Stimulated activated CD4-positive, alpha-beta T cell treated with anti-CD3 and anti-CD28 coated beads, Interleukin-15, amount 100 ng/mL, for 1 hour (primary cell): ENCODE data around the gene SPECC1.
"Not testable (repeated sequence)": the region's sequence is repeated elsewhere in the genome, so short reads cannot be mapped to it uniquely, and the experiment has no call there.

Experiments used
- DNase-seq, 2 donors: peaks; one replicate each; pipeline ENCODE4 v3.0.0-alpha.2; 2020; ENCODE audit warnings: low read depth in 1 of 2, low spot score in 1 of 2

The SPECC1 gene

DNA sequence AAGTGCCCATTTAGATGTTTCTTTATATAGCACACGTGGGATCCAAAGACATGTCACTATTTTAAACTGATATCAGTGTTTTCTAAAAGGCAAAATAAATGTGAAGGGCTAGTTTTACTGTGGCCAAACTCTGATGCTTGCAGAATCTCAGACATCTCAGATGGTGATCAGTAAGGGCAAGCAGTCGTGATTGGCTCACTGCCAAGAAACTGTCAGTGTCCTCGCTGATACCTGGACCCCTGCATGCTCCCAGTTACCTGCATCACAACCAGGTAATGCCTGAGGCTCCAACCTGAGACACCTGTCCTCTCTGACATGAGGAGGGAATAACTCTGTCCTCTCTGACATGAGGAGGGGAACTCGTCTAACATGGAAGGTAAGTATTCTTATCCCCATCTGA is 114.0 kb downstream of the SPECC1 start:
- no peak for DNase-seq

DNA sequence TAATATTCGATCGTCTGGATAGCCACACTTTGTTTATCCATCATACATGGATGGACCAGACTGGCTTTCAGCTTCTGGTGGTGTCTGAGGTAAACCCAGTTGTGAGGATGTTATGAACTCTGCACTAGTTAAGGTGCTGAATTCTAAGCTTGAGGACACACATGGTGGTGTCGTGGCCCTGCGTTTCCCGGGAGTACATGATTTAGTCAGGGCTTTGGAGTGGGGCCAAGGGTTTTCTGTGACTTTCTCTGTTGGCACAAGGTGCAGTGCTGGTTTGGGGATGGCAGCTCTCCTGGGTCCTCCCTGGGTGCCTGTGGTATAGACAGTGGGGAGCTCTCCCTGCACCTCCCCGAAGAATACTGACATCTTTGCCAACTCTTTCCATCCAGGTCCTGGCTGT is 116.6 kb downstream of the SPECC1 start:
- DNase-seq, result no peak

DNA sequence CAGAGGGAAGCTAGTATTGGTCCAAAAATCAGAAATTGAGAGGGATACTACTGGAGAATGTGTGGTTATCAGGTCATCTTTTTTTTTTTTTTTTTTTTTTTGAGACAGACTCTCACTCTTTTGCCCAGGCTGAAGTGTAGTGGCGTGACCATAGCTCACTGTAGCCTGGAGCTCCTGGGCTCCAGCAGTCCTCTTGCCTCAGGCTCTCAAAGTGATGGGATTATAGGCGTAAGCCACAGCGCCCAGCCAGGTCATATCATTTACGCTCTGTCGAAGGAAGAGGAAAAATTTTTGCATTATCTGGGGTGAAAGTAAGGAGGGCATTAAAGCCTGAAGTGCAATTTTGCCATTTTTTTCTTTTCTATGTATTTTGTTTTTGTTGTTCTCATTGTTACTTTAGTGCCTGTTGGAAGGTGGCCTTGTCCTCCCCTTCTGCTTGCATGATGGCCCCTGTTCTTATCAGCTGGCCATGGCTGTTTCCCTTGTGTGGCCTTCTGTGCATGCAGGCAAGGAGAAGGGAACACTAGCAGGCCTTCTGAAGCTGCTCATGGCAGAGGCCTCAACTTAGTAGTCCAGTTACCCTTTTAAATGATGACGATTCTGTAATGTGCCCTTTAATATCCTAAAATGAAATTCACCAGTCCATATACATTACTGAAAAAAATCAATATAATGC is 118.3 kb downstream of the SPECC1 start:
- no peak for DNase-seq

DNA sequence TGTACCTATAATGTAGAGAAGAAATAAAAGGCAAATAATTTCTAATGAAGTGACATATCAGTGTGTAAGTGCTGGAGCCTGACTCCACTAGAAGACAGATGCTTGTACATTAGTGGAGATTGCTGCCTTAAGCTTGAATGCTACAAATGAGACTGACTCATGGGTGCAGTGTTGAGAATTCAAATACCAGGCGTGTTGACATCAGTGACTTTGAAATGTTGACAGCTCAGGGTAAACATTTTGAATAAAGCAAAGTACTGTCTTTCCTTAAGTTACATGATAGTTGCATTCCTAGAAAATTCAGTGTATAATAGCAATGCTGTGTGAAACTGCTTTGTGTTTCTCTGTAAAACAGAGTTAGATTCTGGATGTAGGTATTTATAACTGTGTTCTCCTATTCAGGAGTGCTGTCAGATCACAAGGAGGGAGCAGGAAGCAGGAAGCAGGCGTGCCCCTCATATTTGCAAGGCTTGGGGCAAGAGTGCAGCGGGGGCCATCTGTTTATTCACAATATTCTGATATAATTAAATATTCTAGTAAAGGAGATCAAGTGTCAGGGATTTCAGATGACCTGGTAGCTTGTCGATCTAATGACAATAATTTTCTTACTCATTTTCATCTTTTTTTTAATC is 119.0 kb downstream of the SPECC1 start:
- DNase-seq, result no peak

DNA sequence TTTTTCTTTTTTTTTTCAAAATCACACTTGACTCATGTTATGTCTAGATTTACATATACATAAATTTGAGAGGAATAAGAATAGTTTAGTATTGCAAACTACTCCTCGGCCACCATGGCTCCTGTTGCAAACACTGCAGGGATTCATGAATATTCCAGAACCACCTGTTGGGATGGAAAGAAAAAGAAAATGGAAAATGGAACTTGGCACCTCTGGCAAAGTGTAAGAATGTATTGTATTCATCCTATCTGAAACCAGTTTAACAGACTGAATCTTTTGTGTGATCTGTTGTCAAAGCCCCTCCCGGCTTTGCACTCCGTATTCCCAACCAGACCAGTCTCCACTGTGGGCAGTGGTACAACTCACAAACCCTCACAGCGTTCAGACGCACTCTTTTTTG is 124.4 kb downstream of the SPECC1 start:
- DNase-seq, result no peak

DNA sequence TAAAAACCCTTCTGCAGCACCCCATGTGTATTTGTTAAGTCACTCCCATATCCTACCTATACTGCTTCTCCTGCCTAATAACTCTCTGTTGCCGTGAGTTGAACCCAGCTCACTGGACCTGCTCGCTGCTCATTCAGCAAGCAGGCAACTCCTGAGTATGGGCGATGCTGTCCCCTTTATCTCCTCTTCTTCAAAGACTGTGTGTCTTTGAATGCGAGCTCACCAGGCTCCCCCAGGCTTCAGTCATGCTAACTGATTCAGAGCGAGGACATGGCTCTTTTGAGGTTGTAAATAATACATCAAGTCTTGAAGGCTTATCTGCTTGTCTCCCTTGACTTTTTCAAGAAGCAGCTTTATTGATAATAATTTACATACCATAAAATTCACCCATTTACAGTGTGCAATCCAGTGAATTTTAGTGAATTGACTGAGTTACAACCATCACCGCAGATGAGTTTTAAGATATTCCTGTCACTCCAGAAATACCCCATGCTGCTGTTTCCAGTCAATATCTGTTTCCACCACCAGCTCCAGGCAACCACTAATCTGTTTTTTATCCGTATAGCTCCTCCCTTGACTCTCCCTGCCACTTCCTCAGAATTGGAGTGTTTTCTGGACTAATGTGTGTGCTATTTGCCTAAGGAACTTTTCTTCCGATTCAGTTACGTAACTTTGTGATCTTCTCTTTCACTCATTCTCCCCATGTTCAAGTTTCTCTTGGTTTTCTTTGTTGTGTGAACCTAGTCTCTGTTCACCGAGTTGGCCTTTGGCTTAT is 132.2 kb downstream of the SPECC1 start:
- DNase-seq, result no peak

DNA sequence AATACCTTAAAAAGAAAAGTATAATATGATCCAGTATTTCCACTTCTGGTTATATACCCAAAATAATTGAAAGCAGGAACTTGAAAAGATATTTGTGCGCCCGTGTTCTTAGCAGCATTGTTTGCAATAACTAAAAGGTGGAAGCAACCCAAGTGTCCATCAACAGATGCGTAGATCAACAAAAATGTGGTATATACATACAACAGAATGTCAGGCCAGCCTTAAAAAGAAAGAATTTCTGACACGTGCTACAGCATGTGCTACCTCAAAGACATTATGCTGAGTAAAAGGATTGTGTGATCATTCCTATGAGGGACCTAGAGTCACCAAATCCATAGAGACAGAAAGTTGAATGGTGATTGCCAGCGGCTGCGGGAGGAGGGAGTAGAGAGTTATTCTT is 133.1 kb downstream of the SPECC1 start:
- DNase-seq, result no peak

DNA sequence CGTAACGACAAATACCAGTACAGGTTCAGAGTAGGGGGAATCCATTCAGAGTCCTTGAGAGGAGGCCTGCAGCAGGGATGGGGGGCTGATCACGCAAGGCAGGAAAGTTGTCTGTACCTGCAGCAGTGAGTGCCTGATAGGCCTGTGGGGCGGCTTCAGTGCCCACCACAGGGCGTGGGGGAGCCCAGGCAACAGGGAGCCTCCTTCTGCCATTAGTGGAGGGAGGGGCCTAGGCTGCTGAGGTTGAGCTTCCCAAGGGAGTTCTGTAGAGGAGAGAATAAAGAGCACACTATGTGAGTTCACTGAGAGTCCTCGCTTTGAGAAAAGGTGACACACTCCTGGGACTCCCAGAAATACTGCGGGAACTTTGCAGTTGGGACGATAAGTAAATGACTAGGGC is 134.6 kb downstream of the SPECC1 start:
- DNase-seq, result no peak

DNA sequence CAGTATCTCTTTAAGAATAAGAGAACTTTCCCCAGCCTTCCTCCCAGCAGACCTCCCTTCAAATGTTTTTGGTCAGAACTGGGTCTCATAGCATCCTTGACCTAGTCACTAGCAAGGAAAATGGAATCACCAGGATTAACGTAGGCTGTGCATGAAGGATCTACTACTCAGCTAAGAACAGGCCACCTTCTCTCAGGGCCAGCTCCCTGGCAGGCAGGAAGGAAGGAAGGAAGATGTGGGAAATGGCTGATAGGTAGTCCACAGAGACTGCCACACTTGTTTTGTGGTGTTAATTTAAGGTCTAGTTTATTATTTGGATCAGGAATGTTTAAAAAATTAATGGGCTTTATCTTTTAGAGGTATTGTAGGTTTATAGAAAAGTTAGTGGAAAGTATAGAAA is 136.4 kb downstream of the SPECC1 start:
- DNase-seq, result no peak

DNA sequence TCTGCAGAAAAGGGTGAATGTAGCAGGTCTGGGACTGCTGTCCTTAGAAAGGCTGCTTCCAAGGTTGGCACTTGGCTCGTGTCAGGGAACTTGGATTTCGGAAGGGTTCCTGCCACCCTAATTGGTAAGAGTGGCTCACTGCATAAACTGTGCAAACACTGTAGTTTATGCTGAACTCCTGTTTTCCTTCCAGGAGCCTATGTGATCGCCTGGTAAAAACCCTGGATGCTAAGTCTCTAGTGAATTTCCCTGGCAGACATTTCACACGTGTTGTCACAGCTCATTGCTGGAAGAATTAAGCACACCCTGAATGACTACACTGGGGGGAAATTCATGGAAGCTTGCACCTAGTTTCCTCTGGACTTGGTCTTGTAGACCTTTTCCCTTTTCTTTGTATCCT is 140.1 kb downstream of the SPECC1 start:
- no peak for DNase-seq

DNA sequence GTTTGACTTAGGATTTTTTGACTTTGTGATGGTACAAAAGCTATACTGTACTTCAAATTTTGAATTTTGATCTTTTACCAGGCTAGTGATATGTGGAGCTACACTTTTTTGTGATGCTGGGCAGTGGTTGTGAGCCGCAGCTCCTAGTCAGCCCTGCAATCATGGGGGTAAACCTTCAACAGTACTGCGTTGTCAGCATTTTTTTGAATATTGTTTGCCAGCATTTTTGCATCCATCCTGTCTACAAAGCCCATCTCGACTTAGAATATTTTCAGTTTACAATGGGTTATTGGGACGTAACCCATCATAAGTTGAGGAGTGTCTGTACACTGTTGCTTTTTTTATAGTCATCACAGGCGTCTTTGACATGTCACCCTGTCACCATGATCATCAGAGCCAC is 142.0 kb downstream of the SPECC1 start:
- no peak for DNase-seq

DNA sequence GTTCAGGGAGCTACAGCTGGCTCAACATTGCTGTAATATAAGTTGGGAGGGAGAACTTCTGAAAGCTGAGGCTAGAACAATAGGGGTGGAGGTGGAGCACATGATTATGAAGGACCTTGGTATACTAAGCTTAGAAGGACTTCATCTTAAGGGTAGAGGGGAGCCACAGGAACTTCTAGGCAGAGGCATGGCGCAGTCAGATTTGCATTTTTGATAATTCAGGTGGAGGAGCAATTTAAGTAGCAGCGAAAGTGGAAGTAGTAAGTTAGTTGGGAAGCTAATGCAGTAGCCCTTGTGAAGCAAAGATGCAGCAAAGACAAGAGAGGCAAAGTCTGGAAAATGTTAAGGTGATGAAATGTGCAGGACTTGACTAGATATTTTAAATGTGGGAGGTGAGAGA is 144.1 kb downstream of the SPECC1 start:
- no peak for DNase-seq

DNA sequence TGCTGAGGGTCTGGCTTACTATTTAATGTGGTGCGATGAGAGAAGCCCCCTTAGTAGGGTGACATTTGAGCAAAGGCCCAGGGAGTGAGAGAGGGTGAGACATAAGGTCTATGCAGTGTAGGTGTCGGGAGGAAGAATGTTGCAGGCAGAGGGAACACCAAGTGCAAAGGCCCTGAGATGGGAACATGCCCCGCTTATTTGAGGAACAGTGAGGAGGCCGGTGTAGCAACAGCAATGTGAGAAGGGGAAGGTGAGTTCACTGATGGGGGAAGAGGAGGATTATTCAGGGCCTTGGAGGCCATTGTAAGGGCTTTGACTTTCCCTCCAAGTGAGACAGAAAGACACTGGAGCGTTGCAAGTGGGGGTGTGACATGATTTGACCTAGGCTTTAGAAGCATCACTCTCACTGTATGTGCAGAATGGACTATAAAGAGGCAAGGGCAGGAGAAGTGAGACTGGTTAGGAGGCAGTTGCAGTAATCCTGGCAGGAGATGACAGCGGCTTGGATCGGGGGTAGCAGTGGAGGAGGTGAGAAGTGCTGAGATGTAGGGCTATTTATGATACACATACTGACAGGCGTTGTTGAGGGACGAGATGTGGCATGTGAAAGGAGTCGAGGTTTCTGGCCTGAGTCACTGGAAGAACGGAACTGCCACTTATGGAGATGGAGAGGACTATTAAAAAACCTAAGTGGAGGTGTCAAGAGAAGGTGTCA is 145.3 kb downstream of the SPECC1 start:
- no peak for DNase-seq

DNA sequence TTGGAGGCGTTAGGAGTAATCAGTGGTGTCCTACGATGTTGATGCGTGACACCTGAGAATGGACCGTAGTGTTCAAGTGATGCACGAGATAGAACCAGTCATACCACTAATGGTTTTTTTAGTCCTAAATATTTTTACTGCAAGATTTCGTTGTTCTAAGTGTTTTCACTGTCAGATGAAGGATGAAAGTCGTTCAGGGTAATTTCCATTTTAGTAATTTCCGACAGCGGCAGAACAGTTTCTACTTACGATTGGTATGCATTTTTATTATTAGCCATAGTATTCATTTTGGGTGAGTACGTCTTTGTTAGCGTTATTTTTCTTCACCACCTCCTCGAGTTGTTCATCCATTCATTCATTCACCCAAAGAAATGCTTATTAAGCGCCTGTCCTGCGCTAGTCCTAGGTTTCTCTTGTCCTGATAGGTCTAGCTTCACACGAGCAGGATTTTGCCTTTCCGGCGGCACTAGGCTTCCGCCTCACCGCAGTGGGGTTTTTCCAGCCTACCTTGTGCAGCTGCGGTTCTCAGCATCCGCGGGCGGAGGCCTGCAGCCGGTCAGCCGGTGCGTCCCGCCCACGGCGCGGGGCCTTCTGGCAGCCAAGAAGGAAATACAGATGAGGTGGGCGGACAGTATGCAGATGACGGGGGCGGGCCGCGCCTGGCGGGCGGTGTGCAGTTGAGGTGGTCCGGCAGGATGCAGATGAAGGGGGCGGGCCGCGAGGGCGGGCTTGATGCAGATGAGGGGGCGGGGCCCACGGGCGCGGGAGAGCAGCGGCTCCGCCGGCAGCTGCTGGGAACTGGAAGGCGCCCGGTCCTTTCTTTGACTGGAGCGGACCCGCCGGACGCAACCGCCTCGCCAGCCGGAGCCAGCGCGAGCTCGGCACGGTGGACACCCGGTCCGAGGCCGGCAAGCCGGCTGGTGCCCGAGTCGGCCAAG is 146.4 kb downstream of the SPECC1 start:
- DNase-seq, result peak; percentile 85 to 88

DNA sequence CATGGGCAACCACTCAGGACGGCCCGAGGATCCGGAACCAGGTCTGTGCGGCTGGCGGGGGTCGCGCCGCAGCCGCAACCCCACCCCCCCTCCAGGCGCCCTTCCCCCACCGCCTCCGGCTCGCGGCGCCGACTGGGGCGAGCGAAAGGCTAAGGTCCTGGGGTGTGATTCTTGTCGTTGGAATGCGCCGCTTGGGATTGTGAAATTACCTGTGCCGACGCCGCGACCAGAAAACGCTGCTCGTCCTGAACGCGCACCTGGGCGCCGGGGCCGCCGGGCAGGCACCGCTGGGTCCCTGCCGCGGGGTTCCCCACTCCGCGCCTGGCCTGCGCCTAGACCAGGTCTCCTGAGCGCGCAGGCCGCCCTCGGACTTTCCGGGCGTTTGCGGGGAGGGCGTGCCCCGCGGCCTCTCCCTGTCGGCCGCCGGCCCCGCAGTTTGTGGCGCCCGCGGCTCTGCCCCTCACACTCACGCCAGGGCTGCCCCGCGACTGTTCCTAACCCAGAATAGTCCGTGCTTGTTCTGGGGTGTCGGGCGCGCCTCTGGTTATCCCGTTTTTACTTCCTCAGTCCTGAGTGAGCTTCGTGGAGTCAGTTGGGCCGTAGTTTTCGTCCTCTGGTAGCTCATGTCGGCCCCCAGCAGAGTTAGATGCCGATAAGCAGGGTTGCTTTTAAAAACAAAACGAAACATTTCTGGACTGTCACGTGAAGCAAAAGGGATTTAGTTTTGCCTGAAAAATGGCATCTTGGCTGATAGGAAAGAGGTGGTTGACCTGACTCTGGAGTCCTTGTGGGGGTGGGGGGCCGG is 147.2 kb downstream of the SPECC1 start:
- DNase-seq, result peak in 1 of 2 donors; percentile 16

DNA sequence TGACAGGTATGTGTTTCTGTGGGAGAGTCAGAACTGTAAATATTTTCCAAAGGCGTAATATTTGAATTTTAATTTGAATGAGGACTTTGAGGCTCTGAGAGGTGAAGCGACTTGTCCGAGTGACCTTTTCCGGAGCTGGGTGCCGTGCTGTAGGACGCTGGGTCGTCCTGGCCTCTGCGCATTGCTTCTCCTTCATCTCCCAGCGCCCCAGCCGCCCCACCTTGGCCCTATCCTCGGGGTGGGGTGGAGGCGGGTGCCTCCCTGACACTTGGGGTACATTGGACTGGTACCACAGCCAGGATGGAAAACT is 147.8 kb downstream of the SPECC1 start:
- no peak for DNase-seq

DNA sequence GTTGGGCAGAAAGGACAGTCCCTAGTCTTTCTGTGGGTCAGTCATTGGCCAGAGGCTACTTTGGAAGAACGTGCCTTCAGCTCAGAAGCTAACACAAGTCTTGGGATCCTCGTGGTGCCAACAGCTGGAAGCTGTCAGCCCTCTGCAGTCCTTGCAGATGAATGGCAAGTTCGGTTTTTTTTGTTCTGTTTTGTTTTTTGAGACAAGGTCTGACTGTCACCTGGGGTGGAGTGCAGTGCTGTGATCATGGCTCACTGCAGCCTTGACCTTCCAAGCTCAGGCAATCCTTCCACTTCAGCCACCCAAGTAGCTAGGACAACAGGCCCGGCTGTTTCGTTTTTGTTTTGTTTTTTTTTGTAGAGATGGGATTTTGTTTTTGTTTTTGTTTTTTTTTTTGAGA is 149.4 kb downstream of the SPECC1 start:
- no peak for DNase-seq

DNA sequence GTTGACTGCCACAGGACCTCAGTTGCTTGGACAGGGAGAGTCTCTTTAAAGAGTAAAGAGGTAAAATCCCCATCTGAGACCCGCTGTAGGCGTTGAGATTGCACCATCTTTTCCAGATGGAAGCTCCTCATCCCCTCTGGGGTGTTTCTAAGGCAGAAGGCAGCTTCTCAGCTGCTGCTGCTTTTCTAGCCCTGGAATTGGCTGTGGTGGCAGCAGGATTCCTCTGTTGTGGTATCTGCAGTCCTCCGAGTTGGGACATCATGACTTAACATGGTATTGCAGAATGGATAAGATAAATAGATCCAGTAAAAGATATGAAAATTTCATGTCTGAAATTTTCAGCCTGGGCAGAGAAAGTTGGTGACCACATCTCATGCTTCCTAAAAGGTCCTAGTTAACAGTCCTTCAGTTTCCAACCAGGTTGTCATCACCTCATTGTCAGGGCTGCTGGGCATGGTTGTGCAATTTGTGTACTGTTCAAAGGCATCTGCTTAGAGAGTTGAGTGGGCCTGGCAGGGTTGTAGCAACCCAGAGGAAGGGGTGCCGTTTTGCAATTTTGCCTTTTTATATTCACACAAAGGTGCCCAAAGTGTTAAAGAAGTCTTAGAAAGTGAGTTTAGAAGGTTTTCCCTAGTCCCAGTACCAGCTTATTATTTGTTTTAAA is 150.4 kb downstream of the SPECC1 start:
- DNase-seq, result no peak

DNA sequence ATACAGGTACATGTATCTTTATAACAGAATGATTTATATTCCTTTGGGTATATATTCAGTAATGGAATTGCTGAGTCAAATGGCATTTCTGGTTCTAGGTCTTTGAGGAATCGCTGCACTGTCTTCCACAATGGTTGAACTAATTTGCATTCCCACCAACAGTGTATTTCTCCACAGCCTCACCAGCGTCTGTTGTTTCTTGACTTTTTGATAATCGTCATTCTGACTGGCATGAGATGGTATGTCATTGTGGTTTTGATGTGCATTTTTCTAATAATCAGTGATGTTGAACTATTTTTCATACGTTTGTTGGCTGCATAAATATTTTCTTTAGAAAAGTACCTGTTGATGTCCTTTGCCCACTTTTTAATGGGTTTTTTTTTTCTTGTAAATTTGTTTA is 156.4 kb downstream of the SPECC1 start:
- DNase-seq, result not testable (repeated sequence)

DNA sequence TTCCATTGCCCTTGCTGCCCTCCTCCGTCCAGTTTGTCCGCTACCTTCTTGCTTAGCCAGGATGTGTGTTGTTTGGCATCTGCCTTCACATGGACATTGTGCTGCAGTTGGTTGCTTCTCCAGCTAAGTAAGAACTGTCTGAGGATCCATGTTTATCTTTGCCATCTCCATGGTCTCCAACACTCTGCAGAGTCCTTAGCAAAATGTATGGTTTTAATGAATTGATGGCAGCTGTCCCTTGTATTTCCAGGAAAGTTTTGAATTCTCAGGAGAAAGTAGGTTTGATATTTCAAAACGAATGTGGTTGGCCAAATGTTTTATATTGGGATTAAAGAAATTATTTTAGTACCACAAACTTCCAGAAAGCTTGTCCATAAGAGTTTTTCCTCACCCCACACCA is 160.9 kb downstream of the SPECC1 start:
- no peak for DNase-seq
